ENCODE results near the gene SCN2A.

DNA sequence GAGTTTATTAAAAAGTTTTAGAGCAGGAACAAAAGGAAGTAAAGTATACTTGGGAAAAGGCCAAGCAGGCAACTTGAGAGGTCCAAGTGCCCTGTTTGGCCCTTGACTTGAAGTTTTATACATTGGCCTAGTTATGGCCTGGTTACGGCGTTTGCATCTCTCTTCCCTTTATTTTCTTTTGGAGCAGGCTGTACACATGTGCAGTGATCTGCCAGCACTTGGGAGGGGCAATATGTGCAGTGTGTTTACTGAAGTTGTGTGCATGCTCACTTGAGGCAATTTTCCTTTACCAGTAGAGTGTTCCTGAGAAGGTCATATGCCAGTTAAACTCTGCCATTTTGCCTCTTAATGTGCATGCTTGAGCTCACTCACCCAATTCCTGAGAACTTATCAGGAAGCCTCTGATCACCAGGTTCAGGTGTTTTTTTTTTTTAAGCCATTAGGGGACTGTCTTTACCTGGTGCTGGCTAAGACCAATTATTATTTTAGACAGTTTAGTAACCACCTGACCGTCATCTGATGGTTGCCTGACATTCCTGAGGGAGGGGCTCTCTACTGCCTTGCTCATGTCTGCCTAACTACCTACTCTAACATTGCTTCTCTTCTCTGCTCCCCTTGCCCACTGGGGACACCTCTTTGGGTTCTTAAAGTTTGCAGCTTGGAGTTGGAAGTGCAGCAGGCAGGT, 48.0 kb downstream of the SCN2A start:
- TF ChIP-seq, protein P1, sequence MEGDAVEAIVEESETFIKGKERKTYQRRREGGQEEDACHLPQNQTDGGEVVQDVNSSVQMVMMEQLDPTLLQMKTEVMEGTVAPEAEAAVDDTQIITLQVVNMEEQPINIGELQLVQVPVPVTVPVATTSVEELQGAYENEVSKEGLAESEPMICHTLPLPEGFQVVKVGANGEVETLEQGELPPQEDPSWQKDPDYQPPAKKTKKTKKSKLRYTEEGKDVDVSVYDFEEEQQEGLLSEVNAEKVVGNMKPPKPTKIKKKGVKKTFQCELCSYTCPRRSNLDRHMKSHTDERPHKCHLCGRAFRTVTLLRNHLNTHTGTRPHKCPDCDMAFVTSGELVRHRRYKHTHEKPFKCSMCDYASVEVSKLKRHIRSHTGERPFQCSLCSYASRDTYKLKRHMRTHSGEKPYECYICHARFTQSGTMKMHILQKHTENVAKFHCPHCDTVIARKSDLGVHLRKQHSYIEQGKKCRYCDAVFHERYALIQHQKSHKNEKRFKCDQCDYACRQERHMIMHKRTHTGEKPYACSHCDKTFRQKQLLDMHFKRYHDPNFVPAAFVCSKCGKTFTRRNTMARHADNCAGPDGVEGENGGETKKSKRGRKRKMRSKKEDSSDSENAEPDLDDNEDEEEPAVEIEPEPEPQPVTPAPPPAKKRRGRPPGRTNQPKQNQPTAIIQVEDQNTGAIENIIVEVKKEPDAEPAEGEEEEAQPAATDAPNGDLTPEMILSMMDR (IDR thresholded peaks at IDR 0.05; ENCODE audit: low read depth, low read length), result no peak
- TF ChIP-seq EZH2phosphoT487 (IDR thresholded peaks at IDR 0.05; ENCODE audit: low read depth), result no peak

Data from OCI-LY3 (cell line).